PFSK-1 (cell line): Measurements from ENCODE around the gene CARS2.
A peak's percentile ranks its signal among the peaks of the same experiment; 100 is the strongest.

Experiments used
- FOXP2 ChIP-seq: optimal IDR thresholded peaks from 2 replicates; pipeline ENCODE3; 2011; ENCODE audit warnings: borderline replicate concordance, control low read depth, inconsistent platforms; ENCODE audit not compliant: insufficient read depth; ENCODE audit errors: extremely low read length, extremely low read depth
- POLR2AphosphoS5 ChIP-seq: IDR thresholded peaks from 2 replicates; pipeline ENCODE4 v1.6.1; 2012; ENCODE audit warnings: low read depth, mild to moderate bottlenecking, control low read depth, low read length, moderate library complexity
- REST ChIP-seq, 2 experiments: IDR thresholded peaks; 2 replicates each; pipeline versions ENCODE4 v1.6.1 to v1.8.0; 2011 to 2012; ENCODE audit warnings: low read depth in 2 of 2, low read length in 2 of 2, control low read depth in 1 of 2, inconsistent platforms in 1 of 2, mild to moderate bottlenecking in 1 of 2, moderate library complexity in 1 of 2; ENCODE audit not compliant: insufficient read depth in 1 of 2
- SIN3A ChIP-seq: IDR thresholded peaks from 2 replicates; pipeline ENCODE4 v1.6.1; 2012; ENCODE audit warnings: mild to moderate bottlenecking, low read length, moderate library complexity, borderline replicate concordance; ENCODE audit not compliant: insufficient read depth
- TAF1 ChIP-seq: IDR thresholded peaks from 2 replicates; pipeline ENCODE4 v1.6.1; 2012; ENCODE audit warnings: low read length, control low read depth, borderline replicate concordance; ENCODE audit not compliant: insufficient read depth

CARS2 gene

GRCh38 chr13:110714797-110715394 is 9.0 kb upstream of the CARS2 start:
- TF ChIP-seq TAF1 = peak; percentile 88
- TF ChIP-seq POLR2AphosphoS5 = peak; percentile 100
- TF ChIP-seq SIN3A = peak; percentile 66; the same call in 1 of the 2 replicates
- TF ChIP-seq REST (IDR thresholded peaks at IDR 0.05; ENCODE audit: insufficient read depth in 1 of 2, low read depth in 2 of 2, low read length in 2 of 2) = 0 out of 4 replicates have a peak, but pooled peaks of 1 of the 2 experiments have one; percentile 31
- TF ChIP-seq FOXP2 = no peak

GRCh38 chr13:110713981-110714796 is 8.3 kb upstream of the CARS2 start:
- TF ChIP-seq POLR2AphosphoS5 (no peak), REST (IDR thresholded peaks at IDR 0.05; ENCODE audit: insufficient read depth in 1 of 2, low read depth in 2 of 2, low read length in 2 of 2) (no peak), FOXP2 (no peak), SIN3A (no peak; the same call in 1 of the 2 replicates), TAF1 (no peak)

- no peak for TF ChIP-seq POLR2AphosphoS5
- no peak for TF ChIP-seq FOXP2
- no peak for TF ChIP-seq SIN3A
- TF ChIP-seq REST (IDR thresholded peaks at IDR 0.05; ENCODE audit: insufficient read depth in 1 of 2, low read depth in 2 of 2, low read length in 2 of 2) = no peak
- no peak for TF ChIP-seq TAF1
These were observed 7.7 kb upstream of the CARS2 start, which contains the start of gene ING1 for GRCh38 chr13:110713642-110713952. Gene ING1, plus strand, starts transcription at chr13:110713700. Its CDS starts 450 bp downstream, at chr13:110714150.

GRCh38 chr13:110712849-110713641 is 7.1 kb upstream of the CARS2 start:
- TF ChIP-seq TAF1 (no peak), POLR2AphosphoS5 (peak; percentile 95), SIN3A (no peak), REST (IDR thresholded peaks at IDR 0.05; ENCODE audit: insufficient read depth in 1 of 2, low read depth in 2 of 2, low read length in 2 of 2) (no peak)
